OCI-LY7 (cell line): ENCODE measurements around the gene FLNB.

Experiments used
- EZH2phosphoT487 ChIP-seq: fragments of 200-600 bp; sonication (generic); IDR thresholded peaks from 2 replicates; pipeline ENCODE4 v1.6.1; 2018; ENCODE audit warnings: low read depth, borderline replicate concordance, mild to moderate bottlenecking, mixed run types, antibody characterized with exemption, low read length, moderate library complexity, mixed read lengths
- TF ChIP-seq, protein P1 (sequence below): fragments of 200-600 bp; sonication (generic); conservative IDR thresholded peaks from 2 replicates; pipeline ENCODE4 v1.5.1; 2014; ENCODE audit warnings: mild to moderate bottlenecking, antibody characterized with exemption, low read length, moderate library complexity, mixed read lengths

DNA sequence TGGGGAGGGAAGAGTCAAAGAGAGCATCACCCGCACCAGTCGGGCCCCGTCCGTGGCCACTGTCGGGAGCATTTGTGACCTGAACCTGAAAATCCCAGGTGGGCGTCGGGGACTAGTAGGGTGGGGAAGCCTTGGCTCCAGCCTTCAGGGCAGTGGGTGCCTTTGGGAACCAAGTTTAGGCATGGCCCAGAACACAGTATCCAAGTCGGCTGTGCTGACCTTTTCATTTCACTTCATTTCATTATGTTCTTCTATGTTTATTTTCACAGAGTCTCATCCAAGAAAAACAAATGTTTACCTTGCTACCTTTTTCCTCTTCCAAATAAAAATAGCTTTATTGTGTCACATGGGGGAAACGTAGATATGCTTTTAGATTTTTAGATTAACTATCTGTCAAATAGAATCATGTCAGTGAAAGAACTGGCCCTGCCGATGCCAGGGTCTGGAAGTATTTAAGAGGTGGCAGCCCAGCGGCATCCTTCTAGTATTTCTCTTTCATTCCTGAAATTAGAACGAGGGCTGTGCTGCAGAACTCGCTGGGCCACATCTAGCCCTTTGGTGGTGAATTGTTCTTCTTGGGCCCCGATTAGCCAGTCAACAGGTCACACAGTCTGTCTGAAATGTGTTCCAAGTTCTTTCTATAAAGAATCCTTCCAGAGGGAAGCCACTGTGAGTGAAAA, 142.0 kb downstream of the FLNB start:
- TF ChIP-seq, protein P1, sequence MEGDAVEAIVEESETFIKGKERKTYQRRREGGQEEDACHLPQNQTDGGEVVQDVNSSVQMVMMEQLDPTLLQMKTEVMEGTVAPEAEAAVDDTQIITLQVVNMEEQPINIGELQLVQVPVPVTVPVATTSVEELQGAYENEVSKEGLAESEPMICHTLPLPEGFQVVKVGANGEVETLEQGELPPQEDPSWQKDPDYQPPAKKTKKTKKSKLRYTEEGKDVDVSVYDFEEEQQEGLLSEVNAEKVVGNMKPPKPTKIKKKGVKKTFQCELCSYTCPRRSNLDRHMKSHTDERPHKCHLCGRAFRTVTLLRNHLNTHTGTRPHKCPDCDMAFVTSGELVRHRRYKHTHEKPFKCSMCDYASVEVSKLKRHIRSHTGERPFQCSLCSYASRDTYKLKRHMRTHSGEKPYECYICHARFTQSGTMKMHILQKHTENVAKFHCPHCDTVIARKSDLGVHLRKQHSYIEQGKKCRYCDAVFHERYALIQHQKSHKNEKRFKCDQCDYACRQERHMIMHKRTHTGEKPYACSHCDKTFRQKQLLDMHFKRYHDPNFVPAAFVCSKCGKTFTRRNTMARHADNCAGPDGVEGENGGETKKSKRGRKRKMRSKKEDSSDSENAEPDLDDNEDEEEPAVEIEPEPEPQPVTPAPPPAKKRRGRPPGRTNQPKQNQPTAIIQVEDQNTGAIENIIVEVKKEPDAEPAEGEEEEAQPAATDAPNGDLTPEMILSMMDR, result no peak
- no peak for TF ChIP-seq EZH2phosphoT487
